Uterus (tissue), 4 donors: Measurements from ENCODE around the gene IRX4. TPM values are rescaled to one million over a fixed set of nuclear protein-coding genes. Genes with fewer than 3 reads are reported as not detected.

Experiments used
- DNase-seq, 2 donors: peaks; one replicate each; pipeline ENCODE4 v3.0.0-alpha.2; 2019 to 2020
- H3K27ac ChIP-seq, 2 donors: fragments of 200-600 bp; sonication (generic); 1 replicate in 1 of 2; 2 replicates in 1 of 2; pipeline ENCODE4 v1.5.1; 2016 to 2018
- H3K27me3 ChIP-seq, 2 donors: fragments of 200-600 bp; sonication (generic); one replicate each; pipeline ENCODE4 v1.5.1; 2018 to 2019; ENCODE audit warnings: control low read depth in 1 of 2
- H3K36me3 ChIP-seq, 2 donors: fragments of 200-600 bp; sonication (generic); one replicate each; pipeline ENCODE4 v1.5.1; 2019; ENCODE audit warnings: control low read depth in 1 of 2
- H3K4me1 ChIP-seq, 2 donors: fragments of 200-600 bp; sonication (generic); one replicate each; pipeline ENCODE4 v1.5.1; 2018 to 2019; ENCODE audit warnings: control low read depth in 1 of 2
- H3K4me3 ChIP-seq, 2 donors: fragments of 200-600 bp; sonication (generic); 1 replicate in 1 of 2; 2 replicates in 1 of 2; pipeline ENCODE4 v1.5.1; 2018 to 2019; ENCODE audit warnings: mild to moderate bottlenecking in 1 of 2
- H3K9me3 ChIP-seq, 2 donors: fragments of 200-600 bp; sonication (generic); one replicate each; pipeline ENCODE4 v1.5.1; 2019; ENCODE audit warnings: control low read depth in 1 of 2
- CTCF ChIP-seq, 4 experiments: fragments of 200-600 bp in 2 of 4; fragments of 450-650 bp in 2 of 4; sonication (generic) in 2 of 4; IDR thresholded peaks; one replicate each; pipeline ENCODE4 v1.5.1; 2016 to 2019; ENCODE audit warnings: antibody characterized with exemption in 4 of 4, mild to moderate bottlenecking in 2 of 4, moderate library complexity in 1 of 4
- POLR2A ChIP-seq, 2 donors: fragments of 450-650 bp; IDR thresholded peaks; one replicate each; pipeline ENCODE4 v1.6.1; 2016; ENCODE audit warnings: antibody characterized with exemption in 2 of 2, mild to moderate bottlenecking in 1 of 2, moderate library complexity in 1 of 2
- intact Hi-C: fragments of 100-400 bp; cut with DNase I; formaldehyde crosslinking; loops from one replicate; pipeline ENCODE4 v1.15.1; 2023; ENCODE audit warnings: low total_unique reads
- total RNA-seq, 4 donors: library from RNA; depleted of rRNA in 3 of 4; stranded (reverse); fragments of >200 nt in 3 of 4; gene quantifications; one replicate each; pipeline versions ENCODE4 v1.1.0 to v1.2.4, GENCODE V29; 2014 to 2023
- donor health status: DM: yes; HTN: yes; CAD: no.

Gene IRX4
- not detected for total RNA-seq

GRCh38 chr5:1882337-1883119 lies at the start of gene IRX4:
TSS of gene IRX4 (minus strand) at chr5:1882925. CDS start at chr5:1882647, 278 bp downstream.
- H3K36me3 ChIP-seq: no peaks in the 10 kb centered on the region
- peaks cover 0 to 28% of the 10 kb centered on the region in 2 donors for H3K4me1 ChIP-seq
- DNase-seq: no peak
- no peak within 1 kb of the TSS for H3K4me3 ChIP-seq
- no peaks in the 10 kb centered on the region for H3K9me3 ChIP-seq
- H3K27me3 ChIP-seq: peaks cover 16 to 58% of the 10 kb centered on the region in 2 donors
- TF ChIP-seq CTCF (IDR thresholded peaks at IDR 0.05) (no peak), POLR2A (IDR thresholded peaks at IDR 0.05) (no peak)
- intact Hi-C loops: no loop called here
- no peak within 1 kb of the TSS for H3K27ac ChIP-seq

DNA sequence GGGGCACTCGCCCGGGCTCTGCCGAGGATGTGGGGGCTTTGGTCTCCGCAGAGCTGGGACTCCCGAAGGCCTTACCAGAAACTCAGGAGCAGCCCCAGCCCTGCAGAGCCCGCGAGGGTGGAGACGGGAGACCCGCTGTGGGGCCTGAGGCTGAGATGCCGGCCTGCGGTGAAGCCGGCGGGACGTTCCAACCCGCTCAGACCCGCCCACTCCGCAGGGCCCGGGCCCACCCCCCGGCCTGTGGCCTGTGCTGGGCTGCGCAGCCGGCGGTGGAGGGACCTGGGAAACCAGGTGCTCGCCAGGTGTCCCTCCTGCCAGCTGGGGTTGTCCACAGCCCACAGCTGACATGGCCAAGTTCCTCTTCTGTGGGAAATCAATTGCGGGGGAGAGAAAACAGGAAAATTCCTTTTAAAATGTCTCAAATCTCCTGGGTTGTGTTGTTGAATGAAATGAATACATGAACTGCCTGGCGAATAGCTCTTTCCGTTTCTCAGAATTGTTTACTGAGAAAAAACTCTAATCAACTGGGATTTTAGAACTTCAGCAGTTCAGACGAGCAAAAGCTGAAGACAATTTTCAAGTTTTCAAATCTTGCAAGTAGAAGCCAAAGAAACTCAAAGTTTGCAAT lies 49.0 kb upstream of the IRX4 start:
- peak; percentile 37 to 61 for DNase-seq
- intact Hi-C loops: no loop called here
- no peaks in the 10 kb centered on the region for H3K27me3 ChIP-seq
- H3K4me3 ChIP-seq: peak overlapping the region; percentile 36 to 48
- H3K4me1 ChIP-seq: peaks cover 0 to 4% of the 10 kb centered on the region in 2 donors
- TF ChIP-seq POLR2A (IDR thresholded peaks at IDR 0.05) (no peak), CTCF (IDR thresholded peaks at IDR 0.05) (no peak)
- H3K27ac ChIP-seq: peak overlapping the region; percentile 79 to 88
- no peaks in the 10 kb centered on the region for H3K9me3 ChIP-seq
- H3K36me3 ChIP-seq: no peaks in the 10 kb centered on the region

- Histone ChIP-seq H3K4me3 (peak overlapping the region; percentile 36 to 48), H3K9me3 (no peaks in the 10 kb centered on the region), H3K27me3 (no peaks in the 10 kb centered on the region), H3K4me1 (peaks cover 0 to 4% of the 10 kb centered on the region in 2 donors), H3K27ac (peak overlapping the region; percentile 79 to 88), H3K36me3 (no peaks in the 10 kb centered on the region)
- TF ChIP-seq CTCF (IDR thresholded peaks at IDR 0.05): no peak
- TF ChIP-seq POLR2A (IDR thresholded peaks at IDR 0.05): no peak
- DNase-seq: peak in 1 of 2 donors; percentile 56
- intact Hi-C loops: no loop called here
These were observed 48.3 kb upstream of the IRX4 start for GRCh38 chr5:1930880-1931603.

GRCh38 chr5:1930501-1930879 lies 47.8 kb upstream of the IRX4 start:
- intact Hi-C loops: no loop called here
- Histone ChIP-seq H3K9me3 (no peaks in the 10 kb centered on the region), H3K27me3 (no peaks in the 10 kb centered on the region), H3K27ac (peak overlapping the region; percentile 79 to 88), H3K36me3 (no peaks in the 10 kb centered on the region), H3K4me1 (peaks cover 0 to 4% of the 10 kb centered on the region in 2 donors), H3K4me3 (peak overlapping the region; percentile 36 to 48)
- TF ChIP-seq CTCF (IDR thresholded peaks at IDR 0.05): no peak
- TF ChIP-seq POLR2A (IDR thresholded peaks at IDR 0.05): no peak
- DNase-seq: peak in 1 of 2 donors; percentile 23
